GM21717 (cell line): Measurements from ENCODE around the gene PSTK.

Source experiments
- ATAC-seq: cut with Tn5 transposase; IDR thresholded peaks from one replicate; pipeline ENCODE4 v1.9.1; 2021; ENCODE audit warnings: mild to moderate bottlenecking, moderate library complexity; ENCODE audit not compliant: unreplicated experiment

The PSTK gene

DNA sequence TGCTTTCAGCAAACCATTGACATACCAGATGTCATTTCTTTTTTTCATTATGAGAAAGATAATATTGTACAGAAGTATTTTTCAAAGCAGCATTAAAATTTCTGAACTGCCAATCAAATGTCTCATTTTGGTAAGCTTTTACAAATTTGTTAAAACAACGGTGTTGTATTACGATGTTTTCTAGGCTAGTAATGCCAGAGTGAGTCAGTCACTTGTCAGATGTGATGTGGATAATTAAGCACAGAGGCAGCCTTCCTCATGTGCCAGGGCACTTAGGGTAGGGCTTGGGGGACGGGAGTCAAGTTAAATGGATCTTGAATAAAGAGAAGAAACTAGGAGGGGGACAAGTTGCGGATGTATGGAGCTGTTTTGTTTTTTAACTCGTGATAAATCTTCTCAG, 10.1 kb downstream of the PSTK start:
- no peak for ATAC-seq

DNA sequence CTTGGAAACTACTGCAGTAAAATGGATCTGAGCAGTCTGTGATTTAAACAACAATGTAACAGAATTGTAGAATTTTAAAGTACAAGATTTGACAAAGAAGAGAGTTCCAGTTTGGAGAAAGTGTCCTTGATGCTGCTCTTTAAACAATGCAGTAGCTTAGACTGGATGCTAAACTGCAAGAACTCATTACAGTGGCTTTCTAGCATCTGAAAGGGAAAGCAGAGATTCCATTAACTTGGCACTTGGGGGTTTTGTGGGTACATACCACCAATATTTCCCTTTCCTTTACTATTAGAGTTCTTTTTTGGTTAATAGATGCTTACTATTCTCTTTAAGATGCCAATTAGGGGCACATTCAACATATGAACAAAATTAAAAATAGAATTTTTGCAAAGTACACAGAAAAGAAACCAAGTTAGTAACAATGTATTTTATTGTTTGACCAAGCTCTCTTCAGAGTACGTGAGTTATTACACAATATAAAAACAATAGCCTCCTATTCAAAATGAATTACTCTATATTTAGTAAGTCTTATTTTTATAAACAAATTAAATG, 11.9 kb downstream of the PSTK start:
- ATAC-seq: no peak

DNA sequence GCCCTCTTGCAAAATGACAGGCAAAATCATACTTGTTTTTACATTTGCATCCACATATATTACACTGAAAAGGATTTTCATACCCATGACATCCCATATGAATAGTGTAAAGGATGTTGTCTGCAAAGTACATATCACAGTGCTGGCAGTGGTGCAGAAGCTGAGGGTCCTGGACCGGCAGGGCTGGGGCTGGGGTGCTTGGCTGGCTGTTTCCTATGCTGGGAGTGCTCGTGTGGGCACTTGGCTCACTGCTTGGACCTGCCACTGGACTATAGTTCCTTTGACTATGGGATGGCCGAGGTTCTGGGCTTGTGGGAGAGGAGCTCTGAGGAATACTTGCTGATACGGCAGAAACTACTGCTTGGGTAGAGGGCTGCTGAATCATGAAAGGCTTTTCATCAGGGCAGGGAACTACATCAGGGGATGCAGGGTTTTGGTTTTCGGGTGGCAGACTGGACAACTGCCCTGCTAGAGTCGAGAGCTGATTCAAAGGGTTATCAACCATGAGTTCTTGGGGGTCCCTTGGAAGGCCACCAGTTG, 13.7 kb downstream of the PSTK start:
- no peak for ATAC-seq

GRCh38 chr10:122995936-122996335, 15.7 kb downstream of the PSTK start:
- no peak for ATAC-seq

GRCh38 chr10:122997864-122998263, 17.7 kb downstream of the PSTK start:
- no peak for ATAC-seq

DNA sequence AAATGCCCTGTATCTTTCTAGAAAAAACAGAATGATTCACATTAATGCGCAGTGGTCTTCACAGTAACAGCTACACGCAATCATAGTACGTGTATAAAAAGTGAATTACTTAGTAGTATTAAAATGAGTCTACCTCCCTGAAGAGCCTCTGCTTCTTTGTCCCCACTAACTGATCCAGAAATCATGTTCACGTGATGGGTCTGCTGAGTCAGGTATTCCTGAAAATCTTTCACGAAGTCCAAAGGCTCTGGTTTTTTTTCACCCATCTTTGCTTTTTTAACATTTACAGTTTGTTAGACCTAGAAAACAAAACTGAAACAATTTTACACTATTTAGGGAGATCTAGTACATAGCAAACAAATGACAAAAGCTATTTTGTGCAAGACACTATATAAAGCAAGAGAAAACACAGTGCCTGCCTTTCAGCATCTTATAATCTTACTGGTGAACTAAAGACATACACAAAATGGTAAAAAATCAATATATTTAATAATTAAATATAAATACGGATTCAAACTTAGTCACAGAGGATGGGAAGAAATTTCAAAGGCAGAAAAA, 18.2 kb downstream of the PSTK start:
- no peak for ATAC-seq

- ATAC-seq: no peak
These were observed 18.7 kb downstream of the PSTK start for GRCh38 chr10:122998934-122999333.

GRCh38 chr10:122999347-122999746, 19.1 kb downstream of the PSTK start:
- ATAC-seq: no peak

GRCh38 chr10:123000155-123000554, 20.0 kb downstream of the PSTK start:
- ATAC-seq: no peak

- ATAC-seq: no peak
These were observed 21.2 kb downstream of the PSTK start for GRCh38 chr10:123001370-123001769.

GRCh38 chr10:123004298-123004697, 24.1 kb downstream of the PSTK start:
- ATAC-seq: no peak

DNA sequence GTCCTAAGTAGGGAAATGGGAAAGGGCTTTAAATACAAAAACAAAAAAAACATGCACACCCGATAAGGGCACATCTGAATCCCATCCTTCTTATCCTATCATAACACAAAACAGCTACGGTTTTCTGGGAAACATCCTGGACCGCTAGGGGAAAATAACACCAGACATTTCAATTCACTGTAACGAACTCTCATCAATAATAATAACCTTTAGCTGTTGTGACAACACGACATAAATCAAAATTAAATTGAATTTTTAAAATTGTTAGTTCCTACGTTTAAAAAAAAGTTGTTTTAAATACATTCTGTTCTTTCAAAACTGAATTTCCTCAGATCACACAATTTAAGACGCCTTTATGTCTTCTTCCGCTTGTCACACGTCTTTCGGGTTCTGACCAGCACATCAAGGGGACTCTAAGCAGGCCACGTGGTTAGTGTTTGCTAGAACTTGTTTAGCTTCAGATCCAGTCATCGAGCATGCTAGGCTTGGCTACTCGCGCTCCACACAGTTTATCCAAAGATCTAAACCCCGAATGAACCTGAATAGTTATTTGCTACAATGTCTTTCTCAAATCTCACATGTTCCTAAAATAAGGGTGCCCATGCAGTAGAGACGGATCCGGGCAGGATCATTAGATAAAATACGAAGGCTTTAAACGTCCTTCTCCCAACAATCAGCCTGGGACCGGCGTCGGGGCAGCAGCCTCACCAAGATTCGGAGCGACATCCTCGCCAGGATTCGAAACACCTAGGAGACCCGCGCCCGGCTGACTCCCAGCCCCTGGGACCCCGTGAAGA, 27.6 kb downstream of the PSTK start:
- ATAC-seq: peak; percentile 33

DNA sequence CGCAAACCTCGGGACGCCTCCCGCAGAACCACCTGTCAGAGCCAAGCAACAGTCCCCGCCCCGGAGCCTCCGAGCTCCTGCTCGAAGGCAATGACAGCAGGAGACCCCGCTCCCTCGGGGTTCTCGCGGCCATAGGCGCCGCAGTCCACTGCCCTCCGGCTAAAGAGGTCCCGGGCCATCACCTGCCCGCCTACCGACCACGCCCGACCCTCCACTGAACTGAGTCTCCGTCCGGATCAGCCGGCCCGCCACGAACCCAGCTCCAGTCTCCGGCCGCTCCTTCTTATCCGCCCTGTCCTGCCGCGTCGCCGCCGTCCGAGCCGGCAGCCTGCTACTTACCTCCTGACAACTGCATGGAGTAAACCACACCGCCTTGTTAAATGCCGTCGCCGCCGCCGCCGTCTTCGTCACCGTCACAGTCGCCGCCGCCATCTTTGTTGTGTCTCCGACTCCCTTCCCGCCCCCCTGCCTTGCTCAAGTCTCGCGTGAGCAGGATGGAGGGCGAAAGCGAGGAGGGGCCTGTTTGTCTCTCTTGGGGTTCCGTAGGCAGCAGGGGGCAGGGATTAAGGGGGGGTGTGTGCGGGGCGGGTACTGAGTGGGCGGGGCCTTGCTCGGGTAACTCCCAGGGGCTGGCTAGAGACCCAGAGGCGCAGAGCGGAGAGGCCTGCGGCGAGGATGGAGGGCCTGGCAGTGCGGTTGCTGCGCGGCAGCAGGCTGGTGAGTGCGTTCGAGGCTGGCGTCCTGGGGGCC, 28.3 kb downstream of the PSTK start, which contains the start of the genes ACADSB and IKZF5:
TSS of gene ACADSB (plus strand) at position 652 of the 750 bp plus-strand sequence. CDS start at position 676, 24 bp downstream.
TSS of gene IKZF5 (minus strand) at position 441 of the 750 bp plus-strand sequence. CDS start 10,170 bp downstream, outside the sequence.
- peak; percentile 86 for ATAC-seq

- peak; percentile 13 for ATAC-seq
These were observed 29.1 kb downstream of the PSTK start for GRCh38 chr10:123009105-123009820.

GRCh38 chr10:123011987-123012386, 31.8 kb downstream of the PSTK start:
- no peak for ATAC-seq

DNA sequence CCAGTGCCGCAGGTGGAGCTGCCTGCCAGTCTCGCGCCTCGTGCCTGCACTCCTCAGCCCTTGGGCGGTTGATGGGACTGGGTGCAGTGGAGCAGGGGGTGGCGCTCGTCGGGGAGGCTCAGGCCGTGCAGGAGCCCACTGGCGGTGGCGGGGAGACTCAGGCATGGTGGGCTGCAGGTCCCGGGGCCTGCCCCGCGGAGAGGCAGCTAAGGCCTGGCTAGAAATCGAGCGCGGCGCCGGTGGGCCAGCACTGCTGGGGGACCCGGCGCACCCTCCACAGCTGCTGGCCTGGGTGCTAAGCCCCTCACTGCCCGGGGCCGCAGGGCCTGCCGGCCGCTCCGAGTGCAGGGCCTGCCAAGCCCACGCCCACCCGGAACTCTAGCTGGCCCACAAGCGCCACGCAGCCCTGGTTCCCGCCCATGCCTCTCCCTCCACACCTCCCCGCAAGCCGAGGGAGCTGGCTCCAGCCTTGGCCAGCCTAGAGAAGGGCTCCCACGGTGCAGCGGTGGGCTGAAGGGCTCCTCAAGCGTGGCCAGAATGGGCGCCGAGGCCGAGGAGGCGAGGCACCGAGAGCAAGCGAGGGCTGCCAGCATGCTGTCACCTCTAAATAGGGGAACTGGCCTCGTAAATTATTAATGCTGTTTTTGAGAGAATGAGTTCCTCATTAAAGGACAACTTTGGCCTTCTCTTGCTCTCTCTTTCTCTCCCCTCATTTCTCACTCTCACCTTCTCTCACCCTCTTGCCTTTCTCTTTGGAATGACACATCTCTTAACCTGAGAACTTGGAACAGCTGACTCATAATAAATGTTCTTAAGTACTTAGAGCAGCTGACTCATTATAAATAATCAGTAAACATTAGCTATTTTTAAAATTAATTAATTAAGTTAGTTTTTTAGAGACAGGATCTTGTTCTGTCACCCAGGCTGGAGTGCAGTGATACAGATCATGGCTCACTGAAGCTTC, 33.5 kb downstream of the PSTK start:
- ATAC-seq: no peak

GRCh38 chr10:123014772-123015171, 34.6 kb downstream of the PSTK start:
- ATAC-seq: no peak

GRCh38 chr10:123016228-123016627, 36.0 kb downstream of the PSTK start:
- ATAC-seq: no peak

DNA sequence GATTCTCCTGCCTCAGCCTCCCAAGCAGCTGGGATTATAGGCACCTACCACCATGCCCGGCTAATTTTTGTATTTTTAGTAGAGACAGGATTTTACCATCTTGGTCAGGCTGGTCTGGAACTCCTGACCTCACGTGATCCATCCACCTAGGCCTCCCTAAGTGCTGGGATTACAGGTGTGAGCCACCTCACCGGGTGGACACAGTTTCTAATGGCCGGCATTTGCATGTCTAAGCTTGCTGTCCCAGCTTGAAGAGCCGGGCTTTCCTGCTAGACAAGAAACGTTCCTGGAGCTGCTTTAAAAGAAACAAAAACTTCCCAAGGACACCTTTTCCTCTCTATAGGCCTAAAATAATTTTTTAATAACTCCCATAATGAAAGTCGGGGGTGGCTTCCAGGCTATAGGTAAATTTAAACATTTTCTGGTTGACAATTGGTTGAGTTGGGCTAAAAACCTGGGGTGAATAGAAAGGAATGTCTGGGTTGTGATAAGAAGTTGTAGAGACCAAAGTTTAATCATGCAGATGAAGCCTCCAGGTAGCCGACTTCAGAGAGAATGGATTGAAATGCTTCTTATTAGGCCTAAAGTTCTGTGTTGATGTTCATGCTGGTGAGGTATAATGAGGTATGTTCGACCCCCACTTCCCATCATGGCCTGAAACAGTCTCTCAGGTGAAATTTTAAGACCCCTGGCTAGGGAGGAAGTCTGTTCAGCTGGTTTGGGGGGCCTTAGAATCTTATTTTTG, 37.4 kb downstream of the PSTK start:
- ATAC-seq: no peak
